ENCODE measurements around the gene LRRC18. TPM values are rescaled to one million over a fixed set of nuclear protein-coding genes. Genes with fewer than 3 reads are reported as not detected.

The LRRC18 gene
- total and polyA plus RNA-seq, 9 of the 15 experiments (the other 6 are each of a cell fraction or from before 2014, with no cell fraction given), result not detected

DNA sequence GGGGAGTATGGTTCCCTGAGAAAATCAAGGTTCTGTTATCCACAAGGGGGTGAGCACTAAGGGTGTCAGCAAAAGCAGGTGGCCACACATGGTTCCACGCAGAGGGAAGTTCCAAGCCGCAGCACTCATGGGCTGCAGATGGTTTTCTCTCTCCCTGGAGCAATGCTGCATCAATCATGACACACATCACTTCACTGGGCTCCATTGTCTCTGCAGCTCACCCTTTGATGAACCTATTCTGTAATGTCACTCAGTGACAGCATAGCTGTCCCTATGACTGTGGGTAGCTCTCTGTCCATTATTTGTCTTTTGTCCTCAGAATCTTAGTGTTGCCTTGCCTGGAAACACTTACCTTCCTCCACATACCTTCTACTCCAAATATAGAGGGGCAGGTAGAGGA, 34.8 kb downstream of the LRRC18 start (continued):
- TF ChIP-seq, protein P1, sequence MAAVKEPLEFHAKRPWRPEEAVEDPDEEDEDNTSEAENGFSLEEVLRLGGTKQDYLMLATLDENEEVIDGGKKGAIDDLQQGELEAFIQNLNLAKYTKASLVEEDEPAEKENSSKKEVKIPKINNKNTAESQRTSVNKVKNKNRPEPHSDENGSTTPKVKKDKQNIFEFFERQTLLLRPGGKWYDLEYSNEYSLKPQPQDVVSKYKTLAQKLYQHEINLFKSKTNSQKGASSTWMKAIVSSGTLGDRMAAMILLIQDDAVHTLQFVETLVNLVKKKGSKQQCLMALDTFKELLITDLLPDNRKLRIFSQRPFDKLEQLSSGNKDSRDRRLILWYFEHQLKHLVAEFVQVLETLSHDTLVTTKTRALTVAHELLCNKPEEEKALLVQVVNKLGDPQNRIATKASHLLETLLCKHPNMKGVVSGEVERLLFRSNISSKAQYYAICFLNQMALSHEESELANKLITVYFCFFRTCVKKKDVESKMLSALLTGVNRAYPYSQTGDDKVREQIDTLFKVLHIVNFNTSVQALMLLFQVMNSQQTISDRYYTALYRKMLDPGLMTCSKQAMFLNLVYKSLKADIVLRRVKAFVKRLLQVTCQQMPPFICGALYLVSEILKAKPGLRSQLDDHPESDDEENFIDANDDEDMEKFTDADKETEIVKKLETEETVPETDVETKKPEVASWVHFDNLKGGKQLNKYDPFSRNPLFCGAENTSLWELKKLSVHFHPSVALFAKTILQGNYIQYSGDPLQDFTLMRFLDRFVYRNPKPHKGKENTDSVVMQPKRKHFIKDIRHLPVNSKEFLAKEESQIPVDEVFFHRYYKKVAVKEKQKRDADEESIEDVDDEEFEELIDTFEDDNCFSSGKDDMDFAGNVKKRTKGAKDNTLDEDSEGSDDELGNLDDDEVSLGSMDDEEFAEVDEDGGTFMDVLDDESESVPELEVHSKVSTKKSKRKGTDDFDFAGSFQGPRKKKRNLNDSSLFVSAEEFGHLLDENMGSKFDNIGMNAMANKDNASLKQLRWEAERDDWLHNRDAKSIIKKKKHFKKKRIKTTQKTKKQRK (IDR thresholded peaks at IDR 0.05; ENCODE audit: borderline replicate concordance, low read depth, low read length), result no peak

DNA sequence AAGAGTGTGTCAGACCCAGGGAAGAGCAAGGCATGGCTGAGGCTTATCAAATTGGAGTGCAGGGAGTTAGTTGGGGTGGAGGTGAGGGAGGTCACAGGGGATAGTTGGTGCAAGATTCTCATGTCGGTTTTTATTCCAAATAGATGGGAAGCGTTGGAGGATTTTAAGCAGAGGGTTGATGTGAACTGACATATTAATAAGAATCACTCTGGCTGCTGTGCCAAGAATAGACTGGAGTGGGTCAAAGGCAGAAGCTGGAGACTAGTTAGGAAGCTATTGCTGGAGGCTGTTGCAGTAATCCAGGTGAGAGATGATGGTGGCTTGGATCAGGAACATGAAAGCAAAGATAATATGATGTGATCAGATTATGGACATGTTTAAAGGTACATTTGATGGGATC, 36.5 kb downstream of the LRRC18 start:
- Histone ChIP-seq H3K4me3 (no peak overlapping the region), H3K4me1 (replicated peaks in 1 of 2; ENCODE audit: control insufficient read depth in 2 of 2, insufficient read depth in 2 of 2, low read length in 2 of 2) (no peaks in the 10 kb centered on the region), H3K36me3 (ENCODE audit: control insufficient read depth, insufficient read depth, low read length) (no peaks in the 10 kb centered on the region), H4K20me1 (replicated peaks; ENCODE audit: control insufficient read depth, insufficient read depth, low read length) (no peaks in the 10 kb centered on the region), H3K27me3 (ENCODE audit: control insufficient read depth in 2 of 2, insufficient read depth in 2 of 2, low read length in 2 of 2) (peaks cover 2 to 26% of the 10 kb centered on the region in 2 experiments; a peak in 2 of 5 replicates), H3K79me2 (ENCODE audit: control insufficient read depth, insufficient read depth, low read length) (no peaks in the 10 kb centered on the region), H3K9ac (ENCODE audit: insufficient read depth in 1 of 2, low read depth in 2 of 2, low read length in 2 of 2) (no peak overlapping the region), H3K9me3 (replicated peaks; ENCODE audit: control insufficient read depth, insufficient read depth, low read depth, low read length) (no peaks in the 10 kb centered on the region), H3K9me1 (ENCODE audit: control insufficient read depth, insufficient read depth, low read length) (no peaks in the 10 kb centered on the region), H2AFZ (ENCODE audit: low read depth, low read length) (no peak overlapping the region), H3K4me2 (ENCODE audit: insufficient read depth, low read length) (no peak overlapping the region), H3K27ac (ENCODE audit: extremely low read depth, low read depth, low read length) (no peak overlapping the region)
- intact Hi-C loops (cut with micrococcal nuclease), result no loop called here
- no peak for ATAC-seq
- no TSS peak for BruUV-seq (replicated peaks)
- TF ChIP-seq ZNF253 (CRISPR knock-in tag; conservative IDR thresholded peaks at IDR 0.05) (no peak), STAT5A (IDR thresholded peaks at IDR 0.05; ENCODE audit: borderline replicate concordance, low read length) (no peak), ZNF3 (CRISPR knock-in tag; IDR thresholded peaks at IDR 0.05) (no peak)
- WGBS (ENCODE audit: insufficient coverage, low coverage, missing lambda C conversion rate), result 3% methylated on average over 2 of the region's 2 CpGs
- CTCF ChIA-PET (ENCODE audit: low intra/inter-chr PET ratio), result no interaction called here
- in situ Hi-C loops (cut with MboI), result no loop called here
- FAIRE-seq, result no peak
- DNase-seq (ENCODE audit: extremely low read depth in 1 of 4, low spot score in 3 of 4), result no peak
- POLR2A ChIA-PET, result no interaction called here

All from K562 (cell line).